ENCODE data around the gene MVB12B.

MVB12B gene

DNA sequence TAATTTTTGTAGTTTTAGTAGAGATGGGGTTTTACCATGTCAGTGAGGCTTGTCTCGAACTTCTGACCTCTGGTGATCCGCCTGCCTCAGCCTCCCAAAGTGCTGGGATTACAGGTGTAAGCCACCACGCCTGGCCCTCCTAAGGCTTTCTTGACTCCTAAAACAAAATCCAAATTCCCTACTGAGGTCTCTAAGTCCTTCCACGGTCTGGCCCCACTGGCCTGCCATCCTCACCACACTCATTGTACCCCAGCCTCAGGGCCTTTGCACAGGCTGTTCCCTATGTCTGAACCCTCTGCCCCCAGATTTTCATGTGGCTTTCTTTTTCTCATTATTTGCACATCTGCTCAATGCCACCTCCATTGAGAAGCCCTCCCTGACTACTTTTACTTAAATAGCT, 34.7 kb upstream of the MVB12B start:
- DNase-seq (ENCODE audit: low spot score) (no peak), ATAC-seq (ENCODE audit: low read depth) (no peak)
- Histone ChIP-seq H3K4me1 (ENCODE audit: insufficient read depth, poor library complexity, severe bottlenecking) (no peaks in the 10 kb centered on the region), H3K4me3 (ENCODE audit: severe bottlenecking) (no peak overlapping the region), H3K36me3 (ENCODE audit: low read depth) (no peaks in the 10 kb centered on the region), H3K9me3 (ENCODE audit: severe bottlenecking) (no peaks in the 10 kb centered on the region), H3K27me3 (ENCODE audit: insufficient read depth, poor library complexity, severe bottlenecking) (no peaks in the 10 kb centered on the region), H3K27ac (ENCODE audit: poor library complexity, severe bottlenecking) (no peak overlapping the region)
- TF ChIP-seq CTCF (IDR thresholded peaks at IDR 0.05; ENCODE audit: poor library complexity, severe bottlenecking): no peak

GRCh38 chr9:126292736-126293521, 33.7 kb upstream of the MVB12B start:
- Histone ChIP-seq H3K9me3 (ENCODE audit: severe bottlenecking) (no peaks in the 10 kb centered on the region), H3K27ac (ENCODE audit: poor library complexity, severe bottlenecking) (no peak overlapping the region), H3K27me3 (ENCODE audit: insufficient read depth, poor library complexity, severe bottlenecking) (no peaks in the 10 kb centered on the region), H3K4me1 (ENCODE audit: insufficient read depth, poor library complexity, severe bottlenecking) (no peaks in the 10 kb centered on the region), H3K36me3 (ENCODE audit: low read depth) (no peaks in the 10 kb centered on the region), H3K4me3 (ENCODE audit: severe bottlenecking) (no peak overlapping the region)
- no peak for TF ChIP-seq CTCF (IDR thresholded peaks at IDR 0.05; ENCODE audit: poor library complexity, severe bottlenecking)
- ATAC-seq (ENCODE audit: low read depth): no peak
- no peak for DNase-seq (ENCODE audit: low spot score)

DNA sequence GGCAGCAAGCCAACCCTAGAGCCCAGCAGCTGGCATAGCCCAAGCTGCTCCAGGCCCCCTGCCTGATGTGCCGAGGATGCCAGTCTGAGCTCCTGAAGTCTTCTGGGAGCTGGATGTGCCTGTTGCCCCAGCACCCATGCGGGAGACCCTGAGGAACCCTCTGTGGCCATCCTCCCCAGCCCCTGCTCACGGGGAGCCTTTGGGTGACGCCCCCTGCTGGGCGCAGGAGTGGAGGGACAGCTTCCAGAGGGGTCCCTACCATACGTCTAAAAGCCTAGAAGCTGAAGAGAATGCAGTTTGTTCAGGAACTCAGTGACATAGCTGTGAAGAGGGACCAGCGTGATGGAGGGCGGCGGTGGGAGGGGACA, 33.1 kb upstream of the MVB12B start:
- Histone ChIP-seq H3K36me3 (ENCODE audit: low read depth) (no peaks in the 10 kb centered on the region), H3K9me3 (ENCODE audit: severe bottlenecking) (no peaks in the 10 kb centered on the region), H3K4me3 (ENCODE audit: severe bottlenecking) (no peak overlapping the region), H3K4me1 (ENCODE audit: insufficient read depth, poor library complexity, severe bottlenecking) (no peaks in the 10 kb centered on the region), H3K27me3 (ENCODE audit: insufficient read depth, poor library complexity, severe bottlenecking) (no peaks in the 10 kb centered on the region), H3K27ac (ENCODE audit: poor library complexity, severe bottlenecking) (no peak overlapping the region)
- DNase-seq (ENCODE audit: low spot score) (no peak), ATAC-seq (ENCODE audit: low read depth) (no peak)
- no peak for TF ChIP-seq CTCF (IDR thresholded peaks at IDR 0.05; ENCODE audit: poor library complexity, severe bottlenecking)

- no peaks in the 10 kb centered on the region for H3K36me3 ChIP-seq (ENCODE audit: low read depth)
- H3K9me3 ChIP-seq (ENCODE audit: severe bottlenecking): no peaks in the 10 kb centered on the region
- no peak overlapping the region for H3K4me3 ChIP-seq (ENCODE audit: severe bottlenecking)
- no peaks in the 10 kb centered on the region for H3K4me1 ChIP-seq (ENCODE audit: insufficient read depth, poor library complexity, severe bottlenecking)
- no peak for TF ChIP-seq CTCF (IDR thresholded peaks at IDR 0.05; ENCODE audit: poor library complexity, severe bottlenecking)
- no peaks in the 10 kb centered on the region for H3K27me3 ChIP-seq (ENCODE audit: insufficient read depth, poor library complexity, severe bottlenecking)
- H3K27ac ChIP-seq (ENCODE audit: poor library complexity, severe bottlenecking): no peak overlapping the region
- DNase-seq (ENCODE audit: low spot score) (no peak), ATAC-seq (ENCODE audit: low read depth) (no peak)
These were observed 32.1 kb upstream of the MVB12B start for GRCh38 chr9:126294331-126295081.

GRCh38 chr9:126295082-126295477, 31.5 kb upstream of the MVB12B start:
- TF ChIP-seq CTCF (IDR thresholded peaks at IDR 0.05; ENCODE audit: poor library complexity, severe bottlenecking): no peak
- DNase-seq (ENCODE audit: low spot score) (no peak), ATAC-seq (ENCODE audit: low read depth) (no peak)
- Histone ChIP-seq H3K36me3 (ENCODE audit: low read depth) (no peaks in the 10 kb centered on the region), H3K9me3 (ENCODE audit: severe bottlenecking) (no peaks in the 10 kb centered on the region), H3K4me1 (ENCODE audit: insufficient read depth, poor library complexity, severe bottlenecking) (no peaks in the 10 kb centered on the region), H3K27ac (ENCODE audit: poor library complexity, severe bottlenecking) (no peak overlapping the region), H3K4me3 (ENCODE audit: severe bottlenecking) (no peak overlapping the region), H3K27me3 (ENCODE audit: insufficient read depth, poor library complexity, severe bottlenecking) (no peaks in the 10 kb centered on the region)

Measured in RWPE2 (cell line).